ENCODE data around the gene FN3KRP.
"Not testable (repeated sequence)": the region's sequence is repeated elsewhere in the genome, so short reads cannot be mapped to it uniquely, and the experiment has no call there.

- not testable (repeated sequence) for TF ChIP-seq POLR2A (IDR thresholded peaks at IDR 0.05; ENCODE audit: low read depth, low read length); POLR2AphosphoS5 (IDR thresholded peaks at IDR 0.05; ENCODE audit: low read depth, low read length); TAF1 (IDR thresholded peaks at IDR 0.05; ENCODE audit: borderline replicate concordance, low read depth, low read length)
Observed at GRCh38 chr17:82744736-82745135, 28.2 kb downstream of the FN3KRP start.

Measured in GM12892 (cell line).